Activated CD8-positive, alpha-beta memory T cell treated with anti-CD3 and anti-CD28 coated beads, Interleukin-2, amount 10 ng/mL, durations not matched to agents 7 days and 5 days (primary cell): ENCODE measurements around the gene KIAA1958. TPM values are rescaled to one million over a fixed set of nuclear protein-coding genes. Genes with fewer than 3 reads are reported as not detected.

Source experiments
- ATAC-seq: fragments of 150-1000 bp; cut with Tn5 transposase; one replicate; pipeline ENCODE4 v1.10.0; 2021; ENCODE audit warnings: moderate library complexity
- CTCF ChIA-PET: fragments of 350-600 bp; sonication (Branson Sonifier 250); formaldehyde crosslinking; loops from one replicate; lab custom pipeline; 2021; ENCODE audit warnings: antibody characterized with exemption; lab: Charles Lee
- DNase-seq: peaks from one replicate; pipeline ENCODE4 v3.0.0-alpha.2; 2020
- H3K27ac Mint-ChIP-seq: one replicate; pipeline ENCODE4 v1.8.0; 2021; ENCODE audit warnings: mild to moderate bottlenecking, mixed read lengths
- H3K27me3 Mint-ChIP-seq: one replicate; pipeline ENCODE4 v1.8.0; 2021; ENCODE audit warnings: mixed read lengths
- H3K36me3 Mint-ChIP-seq: one replicate; pipeline ENCODE4 v1.8.0; 2021; ENCODE audit warnings: mild to moderate bottlenecking, mixed read lengths
- H3K4me1 Mint-ChIP-seq: one replicate; pipeline ENCODE4 v1.8.0; 2021; ENCODE audit warnings: mixed read lengths
- H3K4me3 Mint-ChIP-seq: one replicate; pipeline ENCODE4 v1.8.0; 2021; ENCODE audit warnings: mild to moderate bottlenecking, moderate library complexity, mixed read lengths
- H3K9me3 Mint-ChIP-seq: one replicate; pipeline ENCODE4 v1.8.0; 2022; ENCODE audit warnings: low read depth, mixed read lengths
- total RNA-seq, 2 experiments: library from RNA; stranded (reverse); gene quantifications; one replicate each; pipeline ENCODE4 v1.2.3, GENCODE V29; 2021

Gene KIAA1958
- total RNA-seq, 2 experiments from 2014 or later, result 7.1 to 11.6 TPM

- Mint-ChIP-seq H3K27me3 (no peaks in the 10 kb centered on the region), H3K4me1 (peaks cover 19% of the 10 kb centered on the region), H3K36me3 (peaks cover 42% of the 10 kb centered on the region), H3K4me3 (no peak overlapping the region), H3K27ac (no peak overlapping the region), H3K9me3 (no peaks in the 10 kb centered on the region)
- ATAC-seq, result no peak
- no peak for DNase-seq
- CTCF ChIA-PET, result interaction anchor here (1.3 kb wide), 1 partner anchor 11 kb away, joined by 3 read pairs; no protein-coding TSS in a partner anchor
Measured at GRCh38 chr9:112696461-112696860, 209.8 kb downstream of the KIAA1958 start.

GRCh38 chr9:112699230-112699629 lies 212.6 kb downstream of the KIAA1958 start:
- Mint-ChIP-seq H3K4me1 (peaks cover 18% of the 10 kb centered on the region), H3K27ac (no peak overlapping the region), H3K36me3 (peaks cover 31% of the 10 kb centered on the region), H3K9me3 (no peaks in the 10 kb centered on the region), H3K27me3 (no peaks in the 10 kb centered on the region), H3K4me3 (no peak overlapping the region)
- CTCF ChIA-PET, result no interaction called here
- DNase-seq (peak; percentile 67), ATAC-seq (peak; percentile 58)

GRCh38 chr9:112700085-112700484 lies 213.5 kb downstream of the KIAA1958 start:
- H3K9me3 Mint-ChIP-seq, result no peaks in the 10 kb centered on the region
- H3K27ac Mint-ChIP-seq, result no peak overlapping the region
- H3K36me3 Mint-ChIP-seq, result peaks cover 31% of the 10 kb centered on the region
- ATAC-seq (no peak), DNase-seq (no peak)
- H3K4me3 Mint-ChIP-seq, result no peak overlapping the region
- CTCF ChIA-PET, result interaction anchor here (1.5 kb wide), 1 partner anchor 18 kb away, joined by 3 read pairs; the partner anchor contains the start of gene INIP
- H3K4me1 Mint-ChIP-seq, result peaks cover 18% of the 10 kb centered on the region
- no peaks in the 10 kb centered on the region for H3K27me3 Mint-ChIP-seq

DNA sequence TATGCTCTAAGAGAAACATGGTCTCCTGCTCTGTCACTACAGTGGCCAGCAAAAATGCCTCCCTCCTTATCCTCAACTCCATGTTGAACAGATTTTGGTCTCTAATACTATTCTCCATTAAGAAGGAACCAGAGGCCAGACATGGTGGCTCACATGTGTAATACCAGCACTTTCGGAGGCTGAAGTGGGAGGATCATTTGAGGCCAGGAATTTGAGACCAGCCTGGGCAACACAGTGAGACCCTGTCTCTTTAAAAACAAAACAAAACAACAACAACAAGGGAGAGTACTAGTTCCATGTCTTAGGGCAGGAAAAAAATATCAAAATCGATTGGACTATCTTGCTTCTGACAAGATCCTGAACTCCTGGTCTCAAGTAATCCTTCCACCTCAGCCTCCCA lies 216.7 kb downstream of the KIAA1958 start:
- Mint-ChIP-seq H3K36me3 (peaks cover 25% of the 10 kb centered on the region), H3K27ac (no peak overlapping the region), H3K27me3 (no peaks in the 10 kb centered on the region), H3K9me3 (no peaks in the 10 kb centered on the region), H3K4me3 (no peak overlapping the region), H3K4me1 (peaks cover 17% of the 10 kb centered on the region)
- ATAC-seq (no peak), DNase-seq (no peak)
- CTCF ChIA-PET, result no interaction called here

DNA sequence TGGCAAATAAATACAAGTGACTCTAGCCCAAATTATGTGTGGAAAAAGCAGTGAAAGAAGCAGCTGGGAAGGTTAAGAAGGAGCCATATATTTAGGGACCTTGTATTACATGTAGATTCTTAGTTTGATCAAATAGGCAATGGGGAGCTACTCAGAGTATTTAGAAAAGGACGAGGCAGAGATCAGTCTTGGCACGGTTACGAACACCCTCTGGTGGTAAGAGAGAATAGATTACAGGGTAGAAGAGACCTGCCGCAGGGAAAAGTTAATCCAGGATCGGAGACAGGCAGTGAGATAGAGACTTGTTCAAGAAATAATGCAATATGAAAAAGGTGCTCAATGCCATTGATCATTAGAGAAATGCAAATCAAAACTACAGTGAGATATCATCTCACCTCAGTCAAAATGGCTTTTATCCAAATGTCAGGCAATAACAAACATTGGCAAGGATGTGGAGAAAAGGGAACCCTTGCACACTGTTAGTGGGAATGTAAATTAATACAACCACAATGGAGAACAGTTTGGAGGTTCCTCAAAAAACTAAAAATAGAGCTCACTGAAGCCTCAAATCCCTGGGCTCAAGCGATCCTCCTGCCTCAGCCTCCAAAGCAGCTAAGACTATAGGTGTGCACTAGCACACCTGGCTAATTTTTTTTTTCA lies 219.3 kb downstream of the KIAA1958 start:
- ATAC-seq (no peak), DNase-seq (no peak)
- Mint-ChIP-seq H3K27me3 (no peaks in the 10 kb centered on the region), H3K36me3 (peaks cover 15% of the 10 kb centered on the region), H3K4me3 (no peak overlapping the region), H3K4me1 (no peaks in the 10 kb centered on the region), H3K27ac (no peak overlapping the region), H3K9me3 (no peaks in the 10 kb centered on the region)
- CTCF ChIA-PET, result interaction anchor here (0.6 to 1.8 kb wide), 2 partner anchors 12 to 551 kb away, joined by 3 to 4 read pairs; partner anchors contain the start of gene INIP

DNA sequence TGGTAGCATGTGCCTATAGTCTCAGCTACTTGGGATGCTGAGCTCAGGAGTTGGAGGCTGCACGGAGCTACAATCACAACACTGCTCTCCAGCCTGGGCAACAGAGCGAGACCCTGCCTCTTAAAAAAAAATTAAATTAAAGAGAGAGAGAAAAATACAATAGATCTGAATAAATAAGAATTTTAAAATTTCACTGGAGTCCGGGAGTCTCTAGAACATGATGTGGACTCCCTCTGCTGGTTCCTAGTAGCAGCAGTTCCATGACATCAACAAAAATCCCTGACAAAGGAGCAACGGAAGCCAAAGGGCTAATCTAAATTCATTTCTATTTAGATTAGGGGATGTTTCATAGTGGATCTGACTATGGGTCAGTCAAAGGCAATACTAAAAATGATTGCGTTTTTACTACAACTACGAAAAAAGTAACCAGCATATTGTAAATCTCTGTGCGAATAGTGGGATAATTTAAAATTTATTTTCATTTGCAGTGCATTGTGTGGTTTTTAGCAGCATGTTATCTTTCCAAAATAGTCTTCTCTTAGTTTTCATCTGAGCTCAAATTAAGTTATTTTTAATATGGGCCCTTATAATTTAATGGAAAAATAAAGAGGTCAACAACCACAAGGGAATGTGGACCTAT lies 224.5 kb downstream of the KIAA1958 start:
- Mint-ChIP-seq H3K4me3 (no peak overlapping the region), H3K4me1 (peaks cover 20% of the 10 kb centered on the region), H3K27ac (no peak overlapping the region), H3K27me3 (no peaks in the 10 kb centered on the region), H3K36me3 (peaks cover 30% of the 10 kb centered on the region), H3K9me3 (no peaks in the 10 kb centered on the region)
- no peak for ATAC-seq
- CTCF ChIA-PET, result no interaction called here
- no peak for DNase-seq

DNA sequence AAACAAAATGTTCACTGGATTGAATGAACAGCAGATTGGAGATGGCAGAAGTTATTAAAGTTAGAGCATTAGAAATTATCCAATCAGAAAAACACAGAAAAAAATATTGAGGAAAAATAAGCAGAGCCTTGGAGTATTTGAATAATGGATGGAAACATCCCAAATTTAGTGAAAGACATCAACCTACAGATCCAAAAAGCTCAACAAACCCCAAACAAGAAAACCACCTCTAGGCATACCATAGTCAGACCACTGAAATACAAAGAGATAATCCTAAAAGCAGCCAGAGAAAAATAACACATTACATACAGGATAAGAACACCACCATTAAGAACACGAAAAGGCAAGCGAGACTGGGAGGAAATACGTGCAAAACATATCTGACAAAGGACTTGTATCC lies 226.1 kb downstream of the KIAA1958 start:
- Mint-ChIP-seq H3K27me3 (no peaks in the 10 kb centered on the region), H3K27ac (no peak overlapping the region), H3K36me3 (peaks cover 28% of the 10 kb centered on the region), H3K4me3 (no peak overlapping the region), H3K4me1 (peaks cover 30% of the 10 kb centered on the region), H3K9me3 (no peaks in the 10 kb centered on the region)
- DNase-seq, result no peak
- CTCF ChIA-PET, result no interaction called here
- ATAC-seq, result no peak

- Mint-ChIP-seq H3K4me3 (peak within 1 kb of the TSS; percentile 85), H3K9me3 (no peaks in the 10 kb centered on the region), H3K27me3 (no peaks in the 10 kb centered on the region), H3K27ac (peak within 1 kb of the TSS; percentile 95), H3K4me1 (peaks cover 43% of the 10 kb centered on the region), H3K36me3 (peaks cover 10% of the 10 kb centered on the region)
- CTCF ChIA-PET, result interaction anchor here (0.8 to 4.7 kb wide), 15 partner anchors 13 to 340 kb away, joined by 3 to 29 read pairs (median 5); partner anchors contain the start of genes HSDL2, KIAA1958 and SNX30
- ATAC-seq, result peak; percentile 95
- peak; percentile 99 for DNase-seq
Measured at GRCh38 chr9:112717661-112718331, 231.2 kb downstream of the KIAA1958 start, which contains the start of gene INIP. TSS of gene INIP (minus strand) at chr9:112718117. CDS start at chr9:112716485, 1,632 bp downstream.

Other genes starting within 250 kb of the KIAA1958 start
- 100 to 1,000 TPM; 152 to 186 TPM for gene PTBP3, start 153.2 kb upstream of the KIAA1958 start, total RNA-seq
- gene HSDL2, start 106.7 kb upstream of the KIAA1958 start, total RNA-seq, result 10 to 100 TPM; 18.2 to 19.3 TPM
- gene INIP, start 231.3 kb downstream of the KIAA1958 start, total RNA-seq, result 10 to 100 TPM; 25.8 to 36.8 TPM